HL-60 (cell line): ENCODE measurements around the gene TPH2.

Experiments
- GABPA ChIP-seq: IDR thresholded peaks from 2 replicates; pipeline ENCODE4 v1.6.1; 2012; ENCODE audit warnings: low read depth
- POLR2AphosphoS5 ChIP-seq: IDR thresholded peaks from 2 replicates; pipeline ENCODE4 v1.6.1; 2012; ENCODE audit warnings: low read depth
- TF ChIP-seq, protein P1 (sequence below): IDR thresholded peaks from one replicate; pipeline ENCODE4 v1.5.1; 2011; ENCODE audit warnings: low read length, control low read depth, inconsistent platforms; ENCODE audit not compliant: insufficient read depth
- TF ChIP-seq, protein P2 (sequence below): IDR thresholded peaks from 2 replicates; pipeline ENCODE4 v1.6.1; 2012; ENCODE audit warnings: low read depth; ENCODE audit not compliant: insufficient replicate concordance

DNA sequence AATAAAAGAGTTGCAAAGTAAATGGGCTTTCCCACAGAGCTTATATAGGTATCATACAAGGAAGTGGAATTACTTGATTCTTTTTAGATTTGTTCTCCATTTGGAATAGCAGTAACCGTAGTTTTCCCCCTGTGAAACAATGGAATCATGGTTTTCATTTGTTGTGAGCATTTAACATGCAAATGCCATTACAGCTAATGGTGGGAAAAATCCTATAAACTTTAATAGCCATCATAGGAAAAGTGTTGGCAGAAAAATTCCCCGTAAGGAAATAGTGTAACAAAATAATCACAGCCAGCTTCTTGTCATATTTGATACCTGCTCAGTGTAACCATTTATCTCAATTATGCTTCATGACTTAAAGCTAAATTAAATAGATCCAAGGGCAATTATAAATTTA, 95.3 kb downstream of the TPH2 start:
- TF ChIP-seq GABPA: no peak
- TF ChIP-seq, protein P1, sequence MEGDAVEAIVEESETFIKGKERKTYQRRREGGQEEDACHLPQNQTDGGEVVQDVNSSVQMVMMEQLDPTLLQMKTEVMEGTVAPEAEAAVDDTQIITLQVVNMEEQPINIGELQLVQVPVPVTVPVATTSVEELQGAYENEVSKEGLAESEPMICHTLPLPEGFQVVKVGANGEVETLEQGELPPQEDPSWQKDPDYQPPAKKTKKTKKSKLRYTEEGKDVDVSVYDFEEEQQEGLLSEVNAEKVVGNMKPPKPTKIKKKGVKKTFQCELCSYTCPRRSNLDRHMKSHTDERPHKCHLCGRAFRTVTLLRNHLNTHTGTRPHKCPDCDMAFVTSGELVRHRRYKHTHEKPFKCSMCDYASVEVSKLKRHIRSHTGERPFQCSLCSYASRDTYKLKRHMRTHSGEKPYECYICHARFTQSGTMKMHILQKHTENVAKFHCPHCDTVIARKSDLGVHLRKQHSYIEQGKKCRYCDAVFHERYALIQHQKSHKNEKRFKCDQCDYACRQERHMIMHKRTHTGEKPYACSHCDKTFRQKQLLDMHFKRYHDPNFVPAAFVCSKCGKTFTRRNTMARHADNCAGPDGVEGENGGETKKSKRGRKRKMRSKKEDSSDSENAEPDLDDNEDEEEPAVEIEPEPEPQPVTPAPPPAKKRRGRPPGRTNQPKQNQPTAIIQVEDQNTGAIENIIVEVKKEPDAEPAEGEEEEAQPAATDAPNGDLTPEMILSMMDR: no peak
- TF ChIP-seq, protein P2, sequence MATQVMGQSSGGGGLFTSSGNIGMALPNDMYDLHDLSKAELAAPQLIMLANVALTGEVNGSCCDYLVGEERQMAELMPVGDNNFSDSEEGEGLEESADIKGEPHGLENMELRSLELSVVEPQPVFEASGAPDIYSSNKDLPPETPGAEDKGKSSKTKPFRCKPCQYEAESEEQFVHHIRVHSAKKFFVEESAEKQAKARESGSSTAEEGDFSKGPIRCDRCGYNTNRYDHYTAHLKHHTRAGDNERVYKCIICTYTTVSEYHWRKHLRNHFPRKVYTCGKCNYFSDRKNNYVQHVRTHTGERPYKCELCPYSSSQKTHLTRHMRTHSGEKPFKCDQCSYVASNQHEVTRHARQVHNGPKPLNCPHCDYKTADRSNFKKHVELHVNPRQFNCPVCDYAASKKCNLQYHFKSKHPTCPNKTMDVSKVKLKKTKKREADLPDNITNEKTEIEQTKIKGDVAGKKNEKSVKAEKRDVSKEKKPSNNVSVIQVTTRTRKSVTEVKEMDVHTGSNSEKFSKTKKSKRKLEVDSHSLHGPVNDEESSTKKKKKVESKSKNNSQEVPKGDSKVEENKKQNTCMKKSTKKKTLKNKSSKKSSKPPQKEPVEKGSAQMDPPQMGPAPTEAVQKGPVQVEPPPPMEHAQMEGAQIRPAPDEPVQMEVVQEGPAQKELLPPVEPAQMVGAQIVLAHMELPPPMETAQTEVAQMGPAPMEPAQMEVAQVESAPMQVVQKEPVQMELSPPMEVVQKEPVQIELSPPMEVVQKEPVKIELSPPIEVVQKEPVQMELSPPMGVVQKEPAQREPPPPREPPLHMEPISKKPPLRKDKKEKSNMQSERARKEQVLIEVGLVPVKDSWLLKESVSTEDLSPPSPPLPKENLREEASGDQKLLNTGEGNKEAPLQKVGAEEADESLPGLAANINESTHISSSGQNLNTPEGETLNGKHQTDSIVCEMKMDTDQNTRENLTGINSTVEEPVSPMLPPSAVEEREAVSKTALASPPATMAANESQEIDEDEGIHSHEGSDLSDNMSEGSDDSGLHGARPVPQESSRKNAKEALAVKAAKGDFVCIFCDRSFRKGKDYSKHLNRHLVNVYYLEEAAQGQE: no peak
- no peak for TF ChIP-seq POLR2AphosphoS5
